Measurements from ENCODE around the gene CBX6. TPM values are rescaled to one million over a fixed set of nuclear protein-coding genes. Genes with fewer than 3 reads are reported as not detected.

CBX6 gene
- polyA plus RNA-seq, 2 of the 4 experiments (the other 2 are of a cell fraction), result 9.8 to 24.0 TPM

DNA sequence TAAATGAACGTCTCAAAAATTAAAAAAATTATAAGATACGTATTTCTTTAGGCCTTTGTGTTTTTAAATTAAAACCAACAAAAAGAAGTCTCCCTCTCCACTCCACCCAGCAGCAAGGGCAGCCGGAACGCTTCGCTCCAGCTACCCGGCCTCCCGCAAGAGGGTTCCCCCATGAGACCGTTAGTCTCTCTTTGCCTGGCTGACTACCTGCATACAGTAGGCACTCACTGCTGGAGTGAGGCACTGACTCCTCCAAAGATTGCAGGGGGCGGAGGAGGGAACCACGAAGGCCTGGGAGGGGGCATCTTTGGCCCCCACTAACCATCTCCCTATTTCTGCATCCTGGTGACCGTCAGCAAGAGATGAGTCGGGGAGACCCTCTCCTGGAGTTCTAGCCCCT, 10.1 kb downstream of the CBX6 start:
- ATAC-seq (no peak), DNase-seq (ENCODE audit: low read depth in 1 of 2, low spot score in 1 of 2) (no peak), FAIRE-seq (no peak)
- Histone ChIP-seq H3K9me3 (no peaks in the 10 kb centered on the region), H3K27ac (no peak overlapping the region), H3K4me1 (no peaks in the 10 kb centered on the region; the same call in 2 of the 3 replicates), H3K4me2 (no peak overlapping the region), H3K4me3 (no peak overlapping the region)
- 73% methylated on average over 12 of the region's 12 CpGs for WGBS (ENCODE audit: missing lambda C conversion rate)
- ChIA-PET CTCF (interaction anchor here (1.1 to 2.3 kb wide), 5 partner anchors 8 to 93 kb away, joined by 3 to 12 read pairs (median 7); partner anchors contain the start of gene NPTXR), POLR2A (interaction anchor here (1.5 kb wide), 1 partner anchor 10 kb away, joined by 3 read pairs; the partner anchor contains the start of gene CBX6)
- no peak for TF ChIP-seq CHD2 (IDR thresholded peaks at IDR 0.05; ENCODE audit: low read length, partially characterized antibody)
- TF ChIP-seq ZSCAN20 (CRISPR knock-in tag; IDR thresholded peaks at IDR 0.05), result no peak

- no peaks in the 10 kb centered on the region for H3K9me3 ChIP-seq
- no peak overlapping the region for H3K27ac ChIP-seq
- ATAC-seq (peak in 1 of 2 experiments; percentile 29; a peak in 3 of 6 replicates), DNase-seq (ENCODE audit: low read depth in 1 of 2, low spot score in 1 of 2) (no peak), FAIRE-seq (no peak)
- 69% methylated on average over 13 of the region's 13 CpGs for WGBS (ENCODE audit: missing lambda C conversion rate)
- POLR2A ChIA-PET, result interaction anchor here (1.4 to 1.5 kb wide), 2 partner anchors 11 to 92 kb away, joined by 3 read pairs; partner anchors contain the start of gene CBX6
- CTCF ChIA-PET, result interaction anchor here (0.6 to 2.3 kb wide), 11 partner anchors 9 to 261 kb away, joined by 3 to 12 read pairs (median 3); partner anchors contain the start of gene NPTXR
- no peak overlapping the region for H3K4me3 ChIP-seq
- TF ChIP-seq HEYL (CRISPR knock-in tag; IDR thresholded peaks at IDR 0.05) (no peak), HOXB5 (CRISPR knock-in tag; IDR thresholded peaks at IDR 0.05) (no peak), JUNB (IDR thresholded peaks at IDR 0.05) (no peak), HDAC2 (IDR thresholded peaks at IDR 0.05) (no peak), CHD2 (IDR thresholded peaks at IDR 0.05; ENCODE audit: low read length, partially characterized antibody) (no peak), MAFK (IDR thresholded peaks at IDR 0.05; ENCODE audit: partially characterized antibody) (no peak), ZNF302 (CRISPR knock-in tag; IDR thresholded peaks at IDR 0.05) (no peak), FOSL2 (IDR thresholded peaks at IDR 0.05) (no peak), FOSL2 (CRISPR knock-in tag; IDR thresholded peaks at IDR 0.05) (no peak), RFX5 (IDR thresholded peaks at IDR 0.05) (no peak), ATOH8 (CRISPR knock-in tag; IDR thresholded peaks at IDR 0.05; ENCODE audit: low read depth) (no peak), JUN (IDR thresholded peaks at IDR 0.05) (no peak), TFCP2L1 (CRISPR knock-in tag; IDR thresholded peaks at IDR 0.05) (no peak), RAD21 (conservative IDR thresholded peaks at IDR 0.05 in 1 of 2, IDR thresholded peaks at IDR 0.05 in 1 of 2) (no peak), FOXS1 (CRISPR knock-in tag; IDR thresholded peaks at IDR 0.05) (no peak), EHMT2 (IDR thresholded peaks at IDR 0.05; ENCODE audit: low read depth) (no peak)
- no peak overlapping the region for H3K4me2 ChIP-seq
- no peaks in the 10 kb centered on the region; the same call in 2 of the 3 replicates for H3K4me1 ChIP-seq
Measured at GRCh38 chr22:38861170-38861876, 10.7 kb downstream of the CBX6 start.

- no peak for TF ChIP-seq GATA3 (IDR thresholded peaks at IDR 0.05; ENCODE audit: borderline replicate concordance)
- no peak for TF ChIP-seq RAD21 (conservative IDR thresholded peaks at IDR 0.05 in 1 of 2, IDR thresholded peaks at IDR 0.05 in 1 of 2)
- WGBS (ENCODE audit: missing lambda C conversion rate), result 87% methylated on average over 18 of the region's 23 CpGs
- POLR2A ChIA-PET, result interaction anchor here (1.0 to 1.4 kb wide), 2 partner anchors 10 to 92 kb away, joined by 3 read pairs; no protein-coding TSS in a partner anchor
- H3K4me2 ChIP-seq, result no peak overlapping the region
- CTCF ChIA-PET, result interaction anchor here (0.6 to 2.3 kb wide), 13 partner anchors 9 to 262 kb away, joined by 3 to 26 read pairs (median 4); partner anchors contain the start of gene NPTXR
- DNase-seq (ENCODE audit: low read depth in 1 of 2, low spot score in 1 of 2), result no peak
- H3K9me3 ChIP-seq, result no peaks in the 10 kb centered on the region
- H3K4me1 ChIP-seq, result no peaks in the 10 kb centered on the region; the same call in 2 of the 3 replicates
- no peak for FAIRE-seq
- H3K4me3 ChIP-seq, result no peak overlapping the region
- peak; percentile 10 to 18; a peak in 3 of 6 replicates for ATAC-seq
- no peak overlapping the region for H3K27ac ChIP-seq
Measured at GRCh38 chr22:38860283-38861169, 11.5 kb downstream of the CBX6 start.

Measured in A549 (cell line).